PFSK-1 (cell line): ENCODE data around the gene TMEM163.

ENCODE experiments used
- FOXP2 ChIP-seq: optimal IDR thresholded peaks from 2 replicates; pipeline ENCODE3; 2011; ENCODE audit warnings: borderline replicate concordance, control low read depth, inconsistent platforms; ENCODE audit not compliant: insufficient read depth; ENCODE audit errors: extremely low read length, extremely low read depth
- POLR2AphosphoS5 ChIP-seq: IDR thresholded peaks from 2 replicates; pipeline ENCODE4 v1.6.1; 2012; ENCODE audit warnings: low read depth, mild to moderate bottlenecking, control low read depth, low read length, moderate library complexity
- SIN3A ChIP-seq: IDR thresholded peaks from 2 replicates; pipeline ENCODE4 v1.6.1; 2012; ENCODE audit warnings: mild to moderate bottlenecking, low read length, moderate library complexity, borderline replicate concordance; ENCODE audit not compliant: insufficient read depth
- TAF1 ChIP-seq: IDR thresholded peaks from 2 replicates; pipeline ENCODE4 v1.6.1; 2012; ENCODE audit warnings: low read length, control low read depth, borderline replicate concordance; ENCODE audit not compliant: insufficient read depth
- TF ChIP-seq, protein P1 (sequence below), 2 experiments: IDR thresholded peaks; 2 replicates each; pipeline versions ENCODE4 v1.6.1 to v1.8.0; 2011 to 2012; ENCODE audit warnings: low read depth in 2 of 2, low read length in 2 of 2, control low read depth in 1 of 2, inconsistent platforms in 1 of 2, mild to moderate bottlenecking in 1 of 2, moderate library complexity in 1 of 2; ENCODE audit not compliant: insufficient read depth in 1 of 2

- TF ChIP-seq, protein P1, sequence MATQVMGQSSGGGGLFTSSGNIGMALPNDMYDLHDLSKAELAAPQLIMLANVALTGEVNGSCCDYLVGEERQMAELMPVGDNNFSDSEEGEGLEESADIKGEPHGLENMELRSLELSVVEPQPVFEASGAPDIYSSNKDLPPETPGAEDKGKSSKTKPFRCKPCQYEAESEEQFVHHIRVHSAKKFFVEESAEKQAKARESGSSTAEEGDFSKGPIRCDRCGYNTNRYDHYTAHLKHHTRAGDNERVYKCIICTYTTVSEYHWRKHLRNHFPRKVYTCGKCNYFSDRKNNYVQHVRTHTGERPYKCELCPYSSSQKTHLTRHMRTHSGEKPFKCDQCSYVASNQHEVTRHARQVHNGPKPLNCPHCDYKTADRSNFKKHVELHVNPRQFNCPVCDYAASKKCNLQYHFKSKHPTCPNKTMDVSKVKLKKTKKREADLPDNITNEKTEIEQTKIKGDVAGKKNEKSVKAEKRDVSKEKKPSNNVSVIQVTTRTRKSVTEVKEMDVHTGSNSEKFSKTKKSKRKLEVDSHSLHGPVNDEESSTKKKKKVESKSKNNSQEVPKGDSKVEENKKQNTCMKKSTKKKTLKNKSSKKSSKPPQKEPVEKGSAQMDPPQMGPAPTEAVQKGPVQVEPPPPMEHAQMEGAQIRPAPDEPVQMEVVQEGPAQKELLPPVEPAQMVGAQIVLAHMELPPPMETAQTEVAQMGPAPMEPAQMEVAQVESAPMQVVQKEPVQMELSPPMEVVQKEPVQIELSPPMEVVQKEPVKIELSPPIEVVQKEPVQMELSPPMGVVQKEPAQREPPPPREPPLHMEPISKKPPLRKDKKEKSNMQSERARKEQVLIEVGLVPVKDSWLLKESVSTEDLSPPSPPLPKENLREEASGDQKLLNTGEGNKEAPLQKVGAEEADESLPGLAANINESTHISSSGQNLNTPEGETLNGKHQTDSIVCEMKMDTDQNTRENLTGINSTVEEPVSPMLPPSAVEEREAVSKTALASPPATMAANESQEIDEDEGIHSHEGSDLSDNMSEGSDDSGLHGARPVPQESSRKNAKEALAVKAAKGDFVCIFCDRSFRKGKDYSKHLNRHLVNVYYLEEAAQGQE (IDR thresholded peaks at IDR 0.05; ENCODE audit: insufficient read depth in 1 of 2, low read depth in 2 of 2, low read length in 2 of 2) = no peak
- TF ChIP-seq FOXP2 (no peak), TAF1 (no peak), POLR2AphosphoS5 (no peak), SIN3A (no peak)
These were observed 26.7 kb upstream of the TMEM163 start for GRCh38 chr2:134745546-134745945.
